Measurements from ENCODE around the gene KRT39. TPM values are rescaled to one million over a fixed set of nuclear protein-coding genes. Genes with fewer than 3 reads are reported as not detected.

The KRT39 gene
- total RNA-seq, 1 donor from 2014 or later, result not detected

GRCh38 chr17:40953881-40954280 lies 12.9 kb downstream of the KRT39 start:
- Histone ChIP-seq H3K36me3 (ENCODE audit: control insufficient read depth, insufficient read depth, low read length) (no peaks in the 10 kb centered on the region), H3K27me3 (ENCODE audit: control insufficient read depth, insufficient read depth, low read length) (no peaks in the 10 kb centered on the region), H3K4me3 (ENCODE audit: low read depth, low read length) (no peak overlapping the region)
- no peak for TF ChIP-seq CTCF (IDR thresholded peaks at IDR 0.05; ENCODE audit: insufficient read depth, low read length, poor library complexity, severe bottlenecking)
- DNase-seq (ENCODE audit: low read depth), result peak; percentile 74

DNA sequence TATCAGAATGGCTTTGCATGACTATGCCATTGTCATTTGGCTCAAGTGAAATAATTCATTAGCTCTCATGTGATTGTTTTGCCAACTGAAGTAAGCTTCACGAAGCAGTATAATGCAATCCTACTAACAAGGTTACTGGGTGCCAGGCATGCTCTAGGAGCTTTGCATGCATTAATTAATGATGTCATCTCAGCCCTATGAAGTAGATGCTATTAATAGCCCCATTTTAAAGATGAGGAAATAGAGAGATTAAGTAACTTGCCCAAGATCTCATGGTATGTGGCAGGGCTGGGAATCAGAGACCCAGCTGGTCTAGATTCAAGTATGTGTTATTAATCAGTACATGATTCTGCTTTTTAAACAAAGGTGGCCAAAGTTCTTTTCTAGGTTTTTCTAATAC lies 14.1 kb downstream of the KRT39 start:
- TF ChIP-seq CTCF (IDR thresholded peaks at IDR 0.05; ENCODE audit: insufficient read depth, low read length, poor library complexity, severe bottlenecking), result no peak
- Histone ChIP-seq H3K36me3 (ENCODE audit: control insufficient read depth, insufficient read depth, low read length) (no peaks in the 10 kb centered on the region), H3K4me3 (ENCODE audit: low read depth, low read length) (no peak overlapping the region), H3K27me3 (ENCODE audit: control insufficient read depth, insufficient read depth, low read length) (no peaks in the 10 kb centered on the region)
- peak; percentile 71 for DNase-seq (ENCODE audit: low read depth)

DNA sequence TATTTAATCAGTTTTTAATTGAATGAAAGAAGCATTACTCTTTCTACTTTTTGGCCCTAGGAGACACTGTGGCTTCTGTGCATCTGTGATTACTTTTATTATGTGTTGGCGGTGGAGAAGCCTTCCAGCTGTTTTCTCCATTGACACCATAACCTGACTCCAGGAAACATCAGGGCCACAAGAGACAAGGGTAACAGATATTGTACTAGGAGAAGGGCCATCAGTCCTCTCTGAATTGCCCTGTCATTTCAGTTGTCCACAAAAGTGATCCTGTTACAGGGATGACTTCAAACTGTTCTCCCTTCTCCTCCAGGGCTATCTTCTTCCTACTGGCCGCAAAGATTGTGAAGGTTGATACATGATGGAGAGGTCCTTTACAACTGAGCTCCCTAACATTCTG lies 14.6 kb downstream of the KRT39 start:
- Histone ChIP-seq H3K36me3 (ENCODE audit: control insufficient read depth, insufficient read depth, low read length) (no peaks in the 10 kb centered on the region), H3K4me3 (ENCODE audit: low read depth, low read length) (no peak overlapping the region), H3K27me3 (ENCODE audit: control insufficient read depth, insufficient read depth, low read length) (no peaks in the 10 kb centered on the region)
- TF ChIP-seq CTCF (IDR thresholded peaks at IDR 0.05; ENCODE audit: insufficient read depth, low read length, poor library complexity, severe bottlenecking), result no peak
- no peak for DNase-seq (ENCODE audit: low read depth)

- Histone ChIP-seq H3K27me3 (ENCODE audit: control insufficient read depth, insufficient read depth, low read length) (no peaks in the 10 kb centered on the region), H3K4me3 (ENCODE audit: low read depth, low read length) (no peak overlapping the region), H3K36me3 (ENCODE audit: control insufficient read depth, insufficient read depth, low read length) (no peaks in the 10 kb centered on the region)
- no peak for TF ChIP-seq CTCF (IDR thresholded peaks at IDR 0.05; ENCODE audit: insufficient read depth, low read length, poor library complexity, severe bottlenecking)
- DNase-seq (ENCODE audit: low read depth), result no peak
These were observed 15.6 kb downstream of the KRT39 start for GRCh38 chr17:40951011-40951622.

GRCh38 chr17:40950176-40950575 lies 16.6 kb downstream of the KRT39 start:
- DNase-seq (ENCODE audit: low read depth), result no peak
- no peak for TF ChIP-seq CTCF (IDR thresholded peaks at IDR 0.05; ENCODE audit: insufficient read depth, low read length, poor library complexity, severe bottlenecking)
- no peaks in the 10 kb centered on the region for H3K36me3 ChIP-seq (ENCODE audit: control insufficient read depth, insufficient read depth, low read length)
- no peak overlapping the region for H3K4me3 ChIP-seq (ENCODE audit: low read depth, low read length)
- H3K27me3 ChIP-seq (ENCODE audit: control insufficient read depth, insufficient read depth, low read length), result no peaks in the 10 kb centered on the region

GRCh38 chr17:40949418-40949817 lies 17.3 kb downstream of the KRT39 start:
- Histone ChIP-seq H3K27me3 (ENCODE audit: control insufficient read depth, insufficient read depth, low read length) (no peaks in the 10 kb centered on the region), H3K4me3 (ENCODE audit: low read depth, low read length) (no peak overlapping the region), H3K36me3 (ENCODE audit: control insufficient read depth, insufficient read depth, low read length) (no peaks in the 10 kb centered on the region)
- TF ChIP-seq CTCF (IDR thresholded peaks at IDR 0.05; ENCODE audit: insufficient read depth, low read length, poor library complexity, severe bottlenecking), result no peak
- no peak for DNase-seq (ENCODE audit: low read depth)

Data from kidney epithelial cell (primary cell).